Caco-2 (cell line): ENCODE measurements around the gene RPRD1A. TPM values are rescaled to one million over a fixed set of nuclear protein-coding genes. Genes with fewer than 3 reads are reported as not detected.
"Not testable (repeated sequence)": the region's sequence is repeated elsewhere in the genome, so short reads cannot be mapped to it uniquely, and the experiment has no call there.

Experiments
- BruUV-seq: library from RNA; stranded (reverse); fragments of 400-500 nt; replicated peaks from 2 replicates; lab custom pipeline; 2021; lab: Mats Ljungman, UMichigan
- CTCF ChIA-PET: fragments of 300-600 bp; sonication (Branson Sonifier 250); formaldehyde crosslinking; loops from one replicate; lab custom pipeline; 2022; ENCODE audit warnings: antibody characterized with exemption; lab: Charles Lee
- POLR2A ChIA-PET: fragments of 300-600 bp; sonication (Branson Sonifier 250); formaldehyde crosslinking; loops from one replicate; lab custom pipeline; 2022; ENCODE audit warnings: antibody characterized with exemption; lab: Charles Lee
- DNase-seq, 2 experiments: peaks; one replicate each; pipeline versions ENCODE4 v3.0.0 to v3.0.0-alpha.2; 2020 to 2022
- H3K27me3 ChIP-seq: replicated peaks from 2 replicates; pipeline ENCODE4 v1.6.0; 2011; ENCODE audit warnings: low read length; ENCODE audit not compliant: control insufficient read depth, insufficient read depth
- H3K36me3 ChIP-seq: 2 replicates; pipeline ENCODE4 v1.5.1; 2011; ENCODE audit warnings: low read length; ENCODE audit not compliant: control insufficient read depth, insufficient read depth
- H3K4me1 ChIP-seq: fragments of 250-450 bp; sonication (Bioruptor Pico); 2 replicates; pipeline ENCODE4 v1.5.1; 2020; ENCODE audit warnings: mild to moderate bottlenecking
- H3K4me3 ChIP-seq: 2 replicates; pipeline ENCODE4 v1.5.1; 2011; ENCODE audit warnings: low read depth, mild to moderate bottlenecking, control low read depth, low read length
- H3K9me3 ChIP-seq: fragments of 250-450 bp; sonication (Bioruptor Pico); 2 replicates; pipeline ENCODE4 v1.5.1; 2020; ENCODE audit warnings: mild to moderate bottlenecking, moderate library complexity
- H3K27ac Mint-ChIP-seq: one replicate; pipeline ENCODE4 v1.8.0; 2022; ENCODE audit warnings: mixed read lengths; ENCODE audit not compliant: unreplicated experiment
- H3K27me3 Mint-ChIP-seq: one replicate; pipeline ENCODE4 v1.8.0; 2022; ENCODE audit warnings: mixed read lengths; ENCODE audit not compliant: insufficient read depth, unreplicated experiment
- H3K36me3 Mint-ChIP-seq: one replicate; pipeline ENCODE4 v1.8.0; 2022; ENCODE audit warnings: mild to moderate bottlenecking, mixed read lengths; ENCODE audit not compliant: insufficient read depth, unreplicated experiment
- H3K4me1 Mint-ChIP-seq: one replicate; pipeline ENCODE4 v1.8.0; 2022; ENCODE audit warnings: low read depth, mixed read lengths; ENCODE audit not compliant: unreplicated experiment
- H3K4me3 Mint-ChIP-seq: one replicate; pipeline ENCODE4 v1.8.0; 2022; ENCODE audit warnings: mild to moderate bottlenecking, moderate library complexity, mixed read lengths; ENCODE audit not compliant: unreplicated experiment
- H3K9me3 Mint-ChIP-seq: one replicate; pipeline ENCODE4 v1.8.0; 2022; ENCODE audit warnings: mixed read lengths; ENCODE audit not compliant: unreplicated experiment
- CTCF ChIP-seq, 2 experiments: fragments of 200-600 bp in 1 of 2; IDR thresholded peaks; 1 replicate in 1 of 2; 2 replicates in 1 of 2; pipeline versions ENCODE4 v1.5.1 to v1.8.0; 2011 to 2022; ENCODE audit warnings: antibody characterized with exemption in 1 of 2, control low read depth in 1 of 2, inconsistent platforms in 1 of 2, low read depth in 1 of 2, low read length in 1 of 2, mild to moderate bottlenecking in 1 of 2, moderate library complexity in 1 of 2; ENCODE audit not compliant: insufficient read depth in 1 of 2, severe bottlenecking in 1 of 2, unreplicated experiment in 1 of 2
- intact Hi-C: fragments of 100-400 bp; cut with micrococcal nuclease; formaldehyde crosslinking; loops from one replicate; pipeline ENCODE4 v1.10.0; 2022; ENCODE audit not compliant: unreplicated experiment
- total RNA-seq: library from RNA; stranded (reverse); gene quantifications from 2 replicates; pipeline ENCODE4 v1.2.3, GENCODE V29; 2022

RPRD1A gene
- total RNA-seq, 1 experiment from 2014 or later, result 18.9 TPM

GRCh38 chr18:35971661-35972196, 95.6 kb downstream of the RPRD1A start:
- CTCF ChIA-PET, result interaction anchor here (0.5 kb wide), 1 partner anchor 85 kb away, joined by 4 read pairs; no protein-coding TSS in a partner anchor

GRCh38 chr18:35969676-35970075, 97.7 kb downstream of the RPRD1A start:
- intact Hi-C loops, result loop anchor here (5.0 kb wide), 1 partner anchor 98 kb away; the partner anchor contains the start of gene RPRD1A
- H3K36me3 ChIP-seq, result no peaks in the 10 kb centered on the region
- no peaks in the 10 kb centered on the region for H3K27me3 Mint-ChIP-seq
- H3K9me3 ChIP-seq, result no peaks in the 10 kb centered on the region
- BruUV-seq, result no TSS peak
- no peak for TF ChIP-seq CTCF (IDR thresholded peaks at IDR 0.05; ENCODE audit: insufficient read depth in 1 of 2, low read depth in 1 of 2, low read length in 1 of 2, severe bottlenecking in 1 of 2, unreplicated experiment in 1 of 2)
- ChIA-PET CTCF (no interaction called here), POLR2A (no interaction called here)
- peaks cover 9% of the 10 kb centered on the region for H3K36me3 Mint-ChIP-seq
- no peaks in the 10 kb centered on the region for H3K27me3 ChIP-seq
- H3K4me3 Mint-ChIP-seq, result no peak overlapping the region
- no peak overlapping the region for H3K27ac Mint-ChIP-seq
- no peaks in the 10 kb centered on the region for H3K9me3 Mint-ChIP-seq
- peaks cover 8% of the 10 kb centered on the region for H3K4me1 Mint-ChIP-seq
- no peaks in the 10 kb centered on the region for H3K4me1 ChIP-seq
- no peak overlapping the region for H3K4me3 ChIP-seq
- DNase-seq, result no peak

More at GRCh38 chr18:35971661-35972196, 95.6 kb downstream of the RPRD1A start:
- no peak for DNase-seq
- TF ChIP-seq CTCF (IDR thresholded peaks at IDR 0.05; ENCODE audit: insufficient read depth in 1 of 2, low read depth in 1 of 2, low read length in 1 of 2, severe bottlenecking in 1 of 2, unreplicated experiment in 1 of 2), result no peak
- Histone ChIP-seq H3K4me3 (peak overlapping the region; percentile 46), H3K36me3 (no peaks in the 10 kb centered on the region), H3K4me1 (no peaks in the 10 kb centered on the region), H3K27me3 (no peaks in the 10 kb centered on the region), H3K9me3 (no peaks in the 10 kb centered on the region)
- intact Hi-C loops, result loop anchor here (5.0 kb wide), 1 partner anchor 96 kb away; the partner anchor contains the start of gene RPRD1A
- peaks cover 8% of the 10 kb centered on the region for H3K4me1 Mint-ChIP-seq
- H3K27ac Mint-ChIP-seq, result peak overlapping the region; percentile 69
- H3K36me3 Mint-ChIP-seq, result peaks cover 21% of the 10 kb centered on the region
- no peaks in the 10 kb centered on the region for H3K27me3 Mint-ChIP-seq
- H3K9me3 Mint-ChIP-seq, result no peaks in the 10 kb centered on the region
- POLR2A ChIA-PET, result interaction anchor here (0.6 kb wide), 1 partner anchor 12 kb away, joined by 5 read pairs; no protein-coding TSS in a partner anchor
- H3K4me3 Mint-ChIP-seq, result peak overlapping the region; percentile 92
- TSS peak; percentile 32 for BruUV-seq

- Mint-ChIP-seq H3K27ac (no peak overlapping the region), H3K27me3 (no peaks in the 10 kb centered on the region), H3K4me3 (no peak overlapping the region), H3K9me3 (no peaks in the 10 kb centered on the region), H3K4me1 (no peaks in the 10 kb centered on the region), H3K36me3 (peaks cover 4% of the 10 kb centered on the region)
- no peak for DNase-seq
- Histone ChIP-seq H3K9me3 (no peaks in the 10 kb centered on the region), H3K27me3 (no peaks in the 10 kb centered on the region), H3K4me1 (no peaks in the 10 kb centered on the region), H3K4me3 (no peak overlapping the region), H3K36me3 (no peaks in the 10 kb centered on the region)
- CTCF ChIA-PET, result no interaction called here
- no TSS peak for BruUV-seq
- POLR2A ChIA-PET, result no interaction called here
- intact Hi-C loops, result no loop called here
- no peak for TF ChIP-seq CTCF (IDR thresholded peaks at IDR 0.05; ENCODE audit: insufficient read depth in 1 of 2, low read depth in 1 of 2, low read length in 1 of 2, severe bottlenecking in 1 of 2, unreplicated experiment in 1 of 2)
Observed at GRCh38 chr18:35968278-35968880, 99.0 kb downstream of the RPRD1A start.

- DNase-seq, H3K27me3 ChIP-seq, BruUV-seq, H3K36me3 Mint-ChIP-seq, H3K9me3 ChIP-seq, POLR2A ChIA-PET, H3K4me3 ChIP-seq, H3K4me1 Mint-ChIP-seq, H3K36me3 ChIP-seq, CTCF ChIA-PET, H3K4me1 ChIP-seq, intact Hi-C loops, H3K27ac Mint-ChIP-seq, H3K27me3 Mint-ChIP-seq, H3K4me3 Mint-ChIP-seq, H3K9me3 Mint-ChIP-seq: not testable (repeated sequence)
Observed at GRCh38 chr18:35967866-35968265, 99.5 kb downstream of the RPRD1A start.
